ENCODE data around the gene OCA2.

The OCA2 gene

DNA sequence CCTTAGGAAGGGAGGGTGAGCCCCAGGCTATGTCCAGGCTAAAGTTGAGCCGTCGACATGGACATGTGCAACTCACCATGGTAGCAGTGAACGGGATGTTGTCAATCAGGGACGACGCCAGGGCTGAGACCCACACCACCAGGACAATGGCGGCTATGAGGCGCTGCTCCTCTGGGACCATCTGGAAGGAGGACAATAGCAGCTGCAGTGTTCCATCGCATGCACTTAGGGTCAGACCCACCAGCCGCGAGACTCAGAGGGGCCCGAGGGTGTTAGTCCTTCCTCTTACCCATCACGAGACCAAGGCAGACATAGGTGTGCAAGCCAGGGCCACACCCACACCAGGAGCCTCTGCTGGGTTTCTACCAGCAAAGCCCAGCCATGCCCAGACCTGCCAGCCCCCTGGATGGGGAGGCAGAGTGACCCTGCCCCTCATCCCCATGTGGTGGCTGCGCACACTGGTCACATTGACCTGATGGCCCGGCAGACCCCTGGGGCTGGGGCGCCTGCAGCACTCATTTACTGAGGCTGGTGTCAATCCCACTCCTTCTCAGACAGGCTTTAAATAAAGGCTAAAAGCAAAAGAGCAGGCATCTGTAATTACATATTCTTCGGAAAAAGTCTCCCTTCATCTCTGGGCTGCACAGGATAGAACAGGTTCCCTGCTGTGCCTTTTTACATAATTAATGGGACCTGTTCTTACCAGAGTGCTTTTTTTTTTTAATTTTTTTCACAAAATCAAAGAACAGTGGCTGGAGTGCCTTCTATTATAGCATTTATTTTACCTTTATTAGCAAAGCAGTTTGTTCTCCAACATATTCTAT, 227.8 kb downstream of the OCA2 start:
- TF ChIP-seq MYC (IDR thresholded peaks at IDR 0.05; ENCODE audit: low read depth, low read length), result no peak
- TF ChIP-seq, protein P1, sequence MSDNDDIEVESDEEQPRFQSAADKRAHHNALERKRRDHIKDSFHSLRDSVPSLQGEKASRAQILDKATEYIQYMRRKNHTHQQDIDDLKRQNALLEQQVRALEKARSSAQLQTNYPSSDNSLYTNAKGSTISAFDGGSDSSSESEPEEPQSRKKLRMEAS (IDR thresholded peaks at IDR 0.05; ENCODE audit: low read depth, low read length), result no peak
- no peak overlapping the region for H3K4me3 ChIP-seq (ENCODE audit: low read depth, low read length)
- no peak for DNase-seq (ENCODE audit: low read depth)

- DNase-seq (ENCODE audit: low read depth), result no peak
- H3K4me3 ChIP-seq (ENCODE audit: low read depth, low read length), result no peak overlapping the region
- no peak for TF ChIP-seq MYC (IDR thresholded peaks at IDR 0.05; ENCODE audit: low read depth, low read length)
- TF ChIP-seq, protein P1 (IDR thresholded peaks at IDR 0.05; ENCODE audit: low read depth, low read length), result no peak
- TF ChIP-seq, protein P2, sequence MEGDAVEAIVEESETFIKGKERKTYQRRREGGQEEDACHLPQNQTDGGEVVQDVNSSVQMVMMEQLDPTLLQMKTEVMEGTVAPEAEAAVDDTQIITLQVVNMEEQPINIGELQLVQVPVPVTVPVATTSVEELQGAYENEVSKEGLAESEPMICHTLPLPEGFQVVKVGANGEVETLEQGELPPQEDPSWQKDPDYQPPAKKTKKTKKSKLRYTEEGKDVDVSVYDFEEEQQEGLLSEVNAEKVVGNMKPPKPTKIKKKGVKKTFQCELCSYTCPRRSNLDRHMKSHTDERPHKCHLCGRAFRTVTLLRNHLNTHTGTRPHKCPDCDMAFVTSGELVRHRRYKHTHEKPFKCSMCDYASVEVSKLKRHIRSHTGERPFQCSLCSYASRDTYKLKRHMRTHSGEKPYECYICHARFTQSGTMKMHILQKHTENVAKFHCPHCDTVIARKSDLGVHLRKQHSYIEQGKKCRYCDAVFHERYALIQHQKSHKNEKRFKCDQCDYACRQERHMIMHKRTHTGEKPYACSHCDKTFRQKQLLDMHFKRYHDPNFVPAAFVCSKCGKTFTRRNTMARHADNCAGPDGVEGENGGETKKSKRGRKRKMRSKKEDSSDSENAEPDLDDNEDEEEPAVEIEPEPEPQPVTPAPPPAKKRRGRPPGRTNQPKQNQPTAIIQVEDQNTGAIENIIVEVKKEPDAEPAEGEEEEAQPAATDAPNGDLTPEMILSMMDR (IDR thresholded peaks at IDR 0.05; ENCODE audit: low read depth, low read length), result no peak
- no peak for TF ChIP-seq POLR2A (IDR thresholded peaks at IDR 0.05; ENCODE audit: extremely low read depth, insufficient read length)
Measured at GRCh38 chr15:27870320-27870719, 228.8 kb downstream of the OCA2 start.

DNA sequence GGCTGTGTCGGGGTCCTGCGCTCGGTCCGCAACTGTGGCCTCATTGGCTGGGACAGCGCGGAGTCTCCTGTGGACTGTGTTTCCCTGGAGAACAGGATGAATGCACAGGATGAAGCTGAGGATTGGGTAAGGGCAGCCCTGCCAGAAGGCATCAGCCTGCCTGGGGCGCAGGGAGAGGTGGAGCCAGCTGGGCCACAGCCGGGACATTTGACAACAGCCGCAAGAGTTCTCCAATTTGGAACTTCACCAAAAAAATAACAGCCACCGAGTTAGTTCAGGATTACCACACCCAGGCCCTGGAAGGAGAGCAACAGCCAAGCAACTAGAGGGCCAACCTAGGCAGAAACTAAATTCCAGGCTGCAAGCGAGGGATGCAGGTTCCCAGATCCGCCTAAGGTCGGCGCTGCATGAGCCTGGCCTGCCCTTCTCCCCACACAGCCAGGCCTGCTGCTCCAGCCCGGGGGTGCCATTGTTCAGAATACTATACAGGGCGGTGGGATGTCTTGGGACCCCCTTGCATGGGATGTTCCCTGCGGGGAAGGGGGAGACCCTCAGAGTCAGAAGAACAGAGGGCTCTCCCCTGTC, 229.3 kb downstream of the OCA2 start:
- DNase-seq (ENCODE audit: low read depth), result no peak
- TF ChIP-seq, protein P1 (IDR thresholded peaks at IDR 0.05; ENCODE audit: low read depth, low read length), result no peak
- TF ChIP-seq, protein P2 (IDR thresholded peaks at IDR 0.05; ENCODE audit: low read depth, low read length), result no peak
- TF ChIP-seq POLR2A (IDR thresholded peaks at IDR 0.05; ENCODE audit: extremely low read depth, insufficient read length), result no peak
- no peak for TF ChIP-seq MYC (IDR thresholded peaks at IDR 0.05; ENCODE audit: low read depth, low read length)
- no peak overlapping the region for H3K4me3 ChIP-seq (ENCODE audit: low read depth, low read length)

- DNase-seq (ENCODE audit: low read depth), result no peak
- TF ChIP-seq, protein P2 (IDR thresholded peaks at IDR 0.05; ENCODE audit: low read depth, low read length), result no peak
- no peak for TF ChIP-seq MYC (IDR thresholded peaks at IDR 0.05; ENCODE audit: low read depth, low read length)
- TF ChIP-seq POLR2A (IDR thresholded peaks at IDR 0.05; ENCODE audit: extremely low read depth, insufficient read length), result no peak
- TF ChIP-seq, protein P1 (IDR thresholded peaks at IDR 0.05; ENCODE audit: low read depth, low read length), result no peak
- H3K4me3 ChIP-seq (ENCODE audit: low read depth, low read length), result no peak overlapping the region
Measured at GRCh38 chr15:27868828-27869404, 230.2 kb downstream of the OCA2 start.

- no peak for TF ChIP-seq MYC (IDR thresholded peaks at IDR 0.05; ENCODE audit: low read depth, low read length)
- TF ChIP-seq, protein P2 (IDR thresholded peaks at IDR 0.05; ENCODE audit: low read depth, low read length), result no peak
- TF ChIP-seq, protein P1 (IDR thresholded peaks at IDR 0.05; ENCODE audit: low read depth, low read length), result no peak
- no peak for TF ChIP-seq POLR2A (IDR thresholded peaks at IDR 0.05; ENCODE audit: extremely low read depth, insufficient read length)
- no peak overlapping the region for H3K4me3 ChIP-seq (ENCODE audit: low read depth, low read length)
- DNase-seq (ENCODE audit: low read depth), result no peak
Measured at GRCh38 chr15:27867861-27868260, 231.3 kb downstream of the OCA2 start.

Data from NB4 (cell line).